OCI-LY1 (cell line): ENCODE data around the gene FBXO3.

Source experiments
- EZH2 ChIP-seq: fragments of 200-600 bp; sonication (generic), shearing (Covaris generic); IDR thresholded peaks from 2 replicates; pipeline ENCODE4 v1.8.0; 2017; ENCODE audit warnings: borderline replicate concordance, mixed run types, mild to moderate bottlenecking, antibody characterized with exemption, low read length, moderate library complexity, mixed read lengths
- TF ChIP-seq, protein P1 (sequence below): fragments of 200-600 bp; sonication (generic), shearing (Covaris generic); IDR thresholded peaks from 2 replicates; pipeline ENCODE4 v1.5.1; 2017; ENCODE audit warnings: mild to moderate bottlenecking, antibody characterized with exemption, low read length, moderate library complexity, mixed read lengths

DNA sequence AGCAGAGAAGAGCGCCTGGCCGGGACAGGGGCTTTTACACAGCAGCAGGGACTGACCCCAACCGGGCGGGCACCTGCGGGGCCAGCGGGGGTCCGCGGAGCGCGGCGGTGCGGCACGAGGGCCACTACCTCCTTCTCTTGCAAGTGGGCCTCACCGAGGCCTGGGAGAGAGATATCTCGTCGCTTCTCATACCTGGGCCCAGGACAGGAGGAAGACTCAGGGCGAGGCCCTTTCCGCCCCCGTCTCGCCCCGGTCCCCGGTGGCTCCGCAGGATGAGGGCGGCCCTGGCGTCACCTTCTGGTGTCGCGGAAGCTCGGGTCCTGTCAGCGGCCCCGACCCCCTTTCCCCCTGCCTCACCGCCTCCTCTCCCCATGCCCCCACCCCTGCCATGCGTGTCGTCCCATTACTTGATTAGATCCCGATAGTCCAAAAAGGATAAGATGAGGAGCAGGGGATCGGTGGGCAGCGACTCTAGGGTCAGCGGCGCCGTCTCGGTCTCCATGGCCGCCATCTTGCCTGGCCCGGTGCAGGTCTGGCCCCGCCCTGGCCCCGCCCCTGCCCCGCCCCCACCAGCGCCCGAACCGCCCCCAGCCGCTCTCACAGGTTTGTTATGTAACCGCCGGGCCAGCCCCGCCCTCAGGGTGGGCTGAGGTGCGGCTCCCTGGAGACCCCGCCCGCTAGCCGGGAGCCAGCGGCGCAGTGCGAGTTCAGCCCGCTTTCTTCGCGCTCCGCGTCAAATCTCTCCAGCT lies at the start of gene FBXO3:
- TF ChIP-seq EZH2, result no peak
- TF ChIP-seq, protein P1, sequence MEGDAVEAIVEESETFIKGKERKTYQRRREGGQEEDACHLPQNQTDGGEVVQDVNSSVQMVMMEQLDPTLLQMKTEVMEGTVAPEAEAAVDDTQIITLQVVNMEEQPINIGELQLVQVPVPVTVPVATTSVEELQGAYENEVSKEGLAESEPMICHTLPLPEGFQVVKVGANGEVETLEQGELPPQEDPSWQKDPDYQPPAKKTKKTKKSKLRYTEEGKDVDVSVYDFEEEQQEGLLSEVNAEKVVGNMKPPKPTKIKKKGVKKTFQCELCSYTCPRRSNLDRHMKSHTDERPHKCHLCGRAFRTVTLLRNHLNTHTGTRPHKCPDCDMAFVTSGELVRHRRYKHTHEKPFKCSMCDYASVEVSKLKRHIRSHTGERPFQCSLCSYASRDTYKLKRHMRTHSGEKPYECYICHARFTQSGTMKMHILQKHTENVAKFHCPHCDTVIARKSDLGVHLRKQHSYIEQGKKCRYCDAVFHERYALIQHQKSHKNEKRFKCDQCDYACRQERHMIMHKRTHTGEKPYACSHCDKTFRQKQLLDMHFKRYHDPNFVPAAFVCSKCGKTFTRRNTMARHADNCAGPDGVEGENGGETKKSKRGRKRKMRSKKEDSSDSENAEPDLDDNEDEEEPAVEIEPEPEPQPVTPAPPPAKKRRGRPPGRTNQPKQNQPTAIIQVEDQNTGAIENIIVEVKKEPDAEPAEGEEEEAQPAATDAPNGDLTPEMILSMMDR, result no peak
